A549 (cell line): ENCODE measurements around the gene PHACTR4. TPM values are rescaled to one million over a fixed set of nuclear protein-coding genes. Genes with fewer than 3 reads are reported as not detected.
A peak's percentile ranks its signal among the peaks of the same experiment; 100 is the strongest.

Experiments
- ATAC-seq, 2 experiments: fragments of 200-7000 bp in 1 of 2; fragments of >200 bp in 1 of 2; cut with Nextera tagmentation in 1 of 2; cut with Tn5 transposase in 1 of 2; 3 replicates each; pipeline versions ENCODE4 v1.8.0 to v1.9.1; 2018 to 2020; ENCODE audit warnings: mild to moderate bottlenecking in 1 of 2, moderate library complexity in 1 of 2
- CTCF ChIA-PET: fragments of 300-600 bp; sonication (Branson Sonifier 250); formaldehyde crosslinking; extraction: SDS; loops from one replicate; lab custom pipeline; 2021; ENCODE audit warnings: antibody characterized with exemption, inconsistent platforms; lab: Yijun Ruan, JAX
- POLR2A ChIA-PET: fragments of 350-600 bp; formaldehyde crosslinking; extraction: SDS; loops from one replicate; lab custom pipeline; 2021; ENCODE audit warnings: antibody characterized with exemption, inconsistent platforms; lab: Yijun Ruan, JAX
- DNase-seq, 2 experiments: peaks; one replicate each; pipeline versions ENCODE4 v3.0.0 to v3.0.0-alpha.2; 2011 to 2016; ENCODE audit warnings: low read depth in 1 of 2, low spot score in 1 of 2
- FAIRE-seq: peaks from 2 replicates; lab custom pipeline; 2011; peaks lifted over from hg19 to GRCh38; lab: Jason Lieb, UNC
- H3K27ac ChIP-seq, 2 experiments: fragments of >200 bp; sonication (Bioruptor Twin); formaldehyde crosslinking; 3 replicates each; pipeline ENCODE4 v1.5.1; 2016 to 2017
- H3K4me1 ChIP-seq: fragments of >200 bp; sonication (Bioruptor Twin); formaldehyde crosslinking; 3 replicates; pipeline ENCODE4 v1.6.1; 2016
- H3K4me2 ChIP-seq: fragments of >200 bp; sonication (Bioruptor Twin); formaldehyde crosslinking; 3 replicates; pipeline ENCODE4 v1.6.1; 2016
- H3K4me3 ChIP-seq: fragments of >200 bp; sonication (Bioruptor Twin); formaldehyde crosslinking; 3 replicates; pipeline ENCODE4 v1.5.1; 2016
- H3K9me3 ChIP-seq: fragments of >200 bp; sonication (Bioruptor Twin); formaldehyde crosslinking; 3 replicates; pipeline ENCODE4 v1.6.1; 2016
- CBX8 ChIP-seq: fragments of 200-600 bp; sonication (generic); IDR thresholded peaks from 2 replicates; pipeline ENCODE4 v1.6.1; 2016
- CHD4 ChIP-seq: fragments of 200-600 bp; sonication (generic); IDR thresholded peaks from 2 replicates; pipeline ENCODE4 v1.6.1; 2016; ENCODE audit warnings: antibody characterized with exemption, mild to moderate bottlenecking, borderline replicate concordance
- CTCF ChIP-seq: fragments of >200 bp; sonication (Bioruptor Twin); formaldehyde crosslinking; IDR thresholded peaks from 3 replicates; pipeline ENCODE4 v1.5.1; 2016
- EHMT2 ChIP-seq: fragments of 200-600 bp; sonication (generic); IDR thresholded peaks from 2 replicates; pipeline ENCODE4 v1.6.1; 2016; ENCODE audit warnings: antibody characterized with exemption, low read depth, mild to moderate bottlenecking, moderate library complexity
- EP300 ChIP-seq, 2 experiments: fragments of >200 bp; sonication (Bioruptor Twin); formaldehyde crosslinking; IDR thresholded peaks; 2 replicates in 1 of 2; 3 replicates in 1 of 2; pipeline ENCODE4 v1.6.1; 2016 to 2017
- ESRRA ChIP-seq: fragments of 150-350 bp; IDR thresholded peaks from 2 replicates; pipeline ENCODE4 v1.6.1; 2014; ENCODE audit warnings: mild to moderate bottlenecking, low read length, borderline replicate concordance
- FOSB ChIP-seq: fragments of 250-450 bp; sonication (Bioruptor Pico); IDR thresholded peaks from 2 replicates; pipeline ENCODE4 v1.5.0; 2020; ENCODE audit warnings: mild to moderate bottlenecking, moderate library complexity
- HOXA7 ChIP-seq: fragments of 250-450 bp; sonication (Bioruptor Pico); IDR thresholded peaks from 2 replicates; pipeline ENCODE4 v1.5.0; 2020; ENCODE audit warnings: mild to moderate bottlenecking, moderate library complexity
- HOXB5 ChIP-seq: fragments of 250-450 bp; sonication (Bioruptor Pico); IDR thresholded peaks from 2 replicates; pipeline ENCODE4 v1.5.0; 2020; ENCODE audit warnings: mild to moderate bottlenecking, moderate library complexity
- KDM1A ChIP-seq: fragments of 200-600 bp; sonication (generic); IDR thresholded peaks from 2 replicates; pipeline ENCODE4 v1.6.1; 2016; ENCODE audit warnings: low read depth, mild to moderate bottlenecking
- MAX ChIP-seq: IDR thresholded peaks from 2 replicates; pipeline ENCODE4 v1.6.1; 2012
- NPAS2 ChIP-seq: fragments of 250-450 bp; sonication (Bioruptor Pico); IDR thresholded peaks from 2 replicates; pipeline ENCODE4 v1.8.0; 2022; ENCODE audit warnings: mild to moderate bottlenecking, moderate library complexity, borderline replicate concordance
- NR3C1 ChIP-seq: fragments of >200 bp; sonication (Bioruptor Twin); formaldehyde crosslinking; IDR thresholded peaks from 3 replicates; pipeline ENCODE4 v1.6.1; 2017
- RAD21 ChIP-seq, 2 experiments: fragments of >200 bp in 1 of 2; sonication (Bioruptor Twin) in 1 of 2; formaldehyde crosslinking in 1 of 2; IDR thresholded peaks in 1 of 2; conservative IDR thresholded peaks in 1 of 2; 2 replicates in 1 of 2; 3 replicates in 1 of 2; pipeline ENCODE4 v1.6.1; 2012 to 2018; ENCODE audit warnings: inconsistent platforms in 1 of 2
- RCOR1 ChIP-seq: fragments of 150-350 bp; IDR thresholded peaks from 2 replicates; pipeline ENCODE4 v1.6.1; 2014; ENCODE audit warnings: antibody characterized with exemption, low read length, low read depth
- RNF2 ChIP-seq: fragments of 200-600 bp; sonication (generic); IDR thresholded peaks from 2 replicates; pipeline ENCODE4 v1.6.1; 2016; ENCODE audit warnings: low read depth, mild to moderate bottlenecking, antibody characterized with exemption, moderate library complexity, borderline replicate concordance
- SMC3 ChIP-seq: fragments of >200 bp; sonication (Bioruptor Twin); formaldehyde crosslinking; IDR thresholded peaks from 3 replicates; pipeline ENCODE4 v1.6.1; 2018; ENCODE audit warnings: inconsistent platforms
- SREBF2 ChIP-seq: fragments of 450-650 bp; IDR thresholded peaks from 2 replicates; pipeline ENCODE4 v1.6.1; 2014; ENCODE audit warnings: mild to moderate bottlenecking, moderate library complexity
- TFCP2L1 ChIP-seq: fragments of 250-450 bp; sonication (Bioruptor Pico); IDR thresholded peaks from 2 replicates; pipeline ENCODE4 v1.5.0; 2021; ENCODE audit warnings: mild to moderate bottlenecking
- ZFP36 ChIP-seq: fragments of 450-650 bp; IDR thresholded peaks from 2 replicates; pipeline ENCODE4 v1.6.1; 2014; ENCODE audit warnings: borderline replicate concordance; ENCODE audit not compliant: partially characterized antibody
- ZSCAN20 ChIP-seq: fragments of 250-450 bp; sonication (Bioruptor Pico); IDR thresholded peaks from 2 replicates; pipeline ENCODE4 v1.8.0; 2022; ENCODE audit warnings: mild to moderate bottlenecking, moderate library complexity
- whole genome bisulfite sequencing: methylation state at CpG from one replicate; pipeline ENCODE4 v1.1.6; 2017; ENCODE audit errors: missing lambda C conversion rate; 5-methylcytosine and 5-hydroxymethylcytosine counted together
- polyA plus RNA-seq, 4 experiments: library from polyadenylated mRNA; depleted of rRNA in 3 of 4; stranded (reverse); fragments of >200 nt; fragmentation: RNase III in 1 of 4; extraction: RNeasy Plus Mini Kit Qiagen cat#74134 plus additional on column Dnase treatment in 1 of 4; gene quantifications; 2 replicates in 3 of 4; 3 replicates in 1 of 4; pipeline ENCODE4 v1.2.3, GENCODE V29; 2011 to 2017

PHACTR4 gene
- polyA plus RNA-seq, 2 of the 4 experiments (the other 2 are of a cell fraction), result 17.4 to 25.0 TPM

- CTCF ChIA-PET, result interaction anchor here (1.7 kb wide), 1 partner anchor 14 kb away, joined by 3 read pairs; no protein-coding TSS in a partner anchor
Observed at GRCh38 chr1:28428012-28428411, 58.5 kb downstream of the PHACTR4 start.

GRCh38 chr1:28428990-28429520, 59.5 kb downstream of the PHACTR4 start:
- POLR2A ChIA-PET, result no interaction called here
- FAIRE-seq (no peak), ATAC-seq (no peak), DNase-seq (no peak)
- 83% methylated on average over 6 of the region's 6 CpGs for WGBS
- H3K4me3 ChIP-seq, result no peak overlapping the region
- CTCF ChIA-PET, result interaction anchor here (0.9 to 1.7 kb wide), 2 partner anchors 15 to 174 kb away, joined by 3 read pairs; no protein-coding TSS in a partner anchor
- H3K27ac ChIP-seq, result no peak overlapping the region
- H3K4me2 ChIP-seq, result no peak overlapping the region
- no peaks in the 10 kb centered on the region for H3K9me3 ChIP-seq
- no peaks in the 10 kb centered on the region for H3K4me1 ChIP-seq
- TF ChIP-seq SMC3 (no peak), ZSCAN20 (CRISPR knock-in tag) (no peak), CBX8 (no peak), SREBF2 (no peak), HOXB5 (no peak), RAD21 (conservative IDR thresholded peaks at IDR 0.05 in 1 of 2, IDR thresholded peaks at IDR 0.05 in 1 of 2) (no peak), NPAS2 (CRISPR knock-in tag) (no peak), HOXA7 (CRISPR knock-in tag) (no peak), NR3C1 (no peak), RNF2 (no peak), ESRRA (no peak), KDM1A (no peak), TFCP2L1 (no peak), EHMT2 (no peak), CHD4 (no peak), EP300 (IDR thresholded peaks at IDR 0.05) (no peak), FOSB (CRISPR knock-in tag) (no peak), ZFP36 (no peak), MAX (no peak)

More at GRCh38 chr1:28428012-28428411, 58.5 kb downstream of the PHACTR4 start:
- WGBS, result 93% methylated on average over 1 of the region's 1 CpG
- Histone ChIP-seq H3K9me3 (no peaks in the 10 kb centered on the region), H3K4me2 (no peak overlapping the region), H3K4me3 (no peak overlapping the region), H3K4me1 (no peaks in the 10 kb centered on the region), H3K27ac (no peak overlapping the region)
- FAIRE-seq (no peak), DNase-seq (no peak), ATAC-seq (no peak)
- no peak for TF ChIP-seq RCOR1
- POLR2A ChIA-PET, result no interaction called here

GRCh38 chr1:28436211-28436769, 66.8 kb downstream of the PHACTR4 start:
- ChIA-PET POLR2A (no interaction called here), CTCF (interaction anchor here (0.6 to 3.2 kb wide), 8 partner anchors 11 to 270 kb away, joined by 3 to 12 read pairs (median 4); no protein-coding TSS in a partner anchor)
- no peak for ATAC-seq
- 91% methylated on average over 2 of the region's 2 CpGs for WGBS
- Histone ChIP-seq H3K27ac (peak overlapping the region; percentile 71 to 85; a peak in 4 of 6 replicates), H3K4me1 (peaks cover 37% of the 10 kb centered on the region), H3K4me3 (no peak overlapping the region)
- TF ChIP-seq NR3C1 (no peak), CTCF (0 out of 3 replicates have a peak, but pooled peaks have one; percentile 11)
- TF ChIP-seq, all 56 proteins: peak for 1
- Histone ChIP-seq H3K9me3 (no peaks in the 10 kb centered on the region), H3K4me2 (peak overlapping the region; percentile 73)
- FAIRE-seq, result no peak
- DNase-seq, result peak in 1 of 2 experiments; percentile 28
